ENCODE measurements around the gene KANSL1.
A peak's percentile ranks its signal among the peaks of the same experiment; 100 is the strongest.

The KANSL1 gene

GRCh38 chr17:46053911-46054534, 139.2 kb downstream of the KANSL1 start:
- TF ChIP-seq POLR2AphosphoS5 (IDR thresholded peaks at IDR 0.05; ENCODE audit: low read depth, low read length), result no peak
- FAIRE-seq (no peak), DNase-seq (ENCODE audit: insufficient read length) (no peak)

GRCh38 chr17:46049656-46050055, 143.6 kb downstream of the KANSL1 start:
- FAIRE-seq (no peak), DNase-seq (ENCODE audit: insufficient read length) (no peak)
- no peak for TF ChIP-seq POLR2AphosphoS5 (IDR thresholded peaks at IDR 0.05; ENCODE audit: low read depth, low read length)
- TF ChIP-seq POLR2A (IDR thresholded peaks at IDR 0.05; ENCODE audit: low read depth, low read length), result no peak
- TF ChIP-seq TAF1 (IDR thresholded peaks at IDR 0.05; ENCODE audit: borderline replicate concordance, low read depth, low read length), result no peak

- TF ChIP-seq TAF1 (IDR thresholded peaks at IDR 0.05; ENCODE audit: borderline replicate concordance, low read depth, low read length) (no peak), POLR2AphosphoS5 (IDR thresholded peaks at IDR 0.05; ENCODE audit: low read depth, low read length) (no peak), POLR2A (IDR thresholded peaks at IDR 0.05; ENCODE audit: low read depth, low read length) (no peak)
- FAIRE-seq (no peak), DNase-seq (ENCODE audit: insufficient read length) (no peak)
These were observed 145.4 kb downstream of the KANSL1 start for GRCh38 chr17:46047856-46048255.

- TF ChIP-seq POLR2AphosphoS5 (IDR thresholded peaks at IDR 0.05; ENCODE audit: low read depth, low read length), result no peak
- TF ChIP-seq POLR2A (IDR thresholded peaks at IDR 0.05; ENCODE audit: low read depth, low read length), result no peak
- TF ChIP-seq TAF1 (IDR thresholded peaks at IDR 0.05; ENCODE audit: borderline replicate concordance, low read depth, low read length), result no peak
- FAIRE-seq (no peak), DNase-seq (ENCODE audit: insufficient read length) (no peak)
These were observed 145.8 kb downstream of the KANSL1 start for GRCh38 chr17:46047398-46047797.

- no peak for TF ChIP-seq TAF1 (IDR thresholded peaks at IDR 0.05; ENCODE audit: borderline replicate concordance, low read depth, low read length)
- TF ChIP-seq POLR2AphosphoS5 (IDR thresholded peaks at IDR 0.05; ENCODE audit: low read depth, low read length), result no peak
- TF ChIP-seq POLR2A (IDR thresholded peaks at IDR 0.05; ENCODE audit: low read depth, low read length), result no peak
- FAIRE-seq (no peak), DNase-seq (ENCODE audit: insufficient read length) (no peak)
These were observed 146.3 kb downstream of the KANSL1 start for GRCh38 chr17:46046957-46047356.

GRCh38 chr17:46045639-46046038, 147.6 kb downstream of the KANSL1 start:
- TF ChIP-seq TAF1 (IDR thresholded peaks at IDR 0.05; ENCODE audit: borderline replicate concordance, low read depth, low read length) (no peak), POLR2AphosphoS5 (IDR thresholded peaks at IDR 0.05; ENCODE audit: low read depth, low read length) (no peak), POLR2A (IDR thresholded peaks at IDR 0.05; ENCODE audit: low read depth, low read length) (no peak)
- DNase-seq (ENCODE audit: insufficient read length) (no peak), FAIRE-seq (no peak)

GRCh38 chr17:46044989-46045388, 148.2 kb downstream of the KANSL1 start:
- TF ChIP-seq POLR2AphosphoS5 (IDR thresholded peaks at IDR 0.05; ENCODE audit: low read depth, low read length), result no peak
- no peak for TF ChIP-seq TAF1 (IDR thresholded peaks at IDR 0.05; ENCODE audit: borderline replicate concordance, low read depth, low read length)
- no peak for TF ChIP-seq POLR2A (IDR thresholded peaks at IDR 0.05; ENCODE audit: low read depth, low read length)
- FAIRE-seq (no peak), DNase-seq (ENCODE audit: insufficient read length) (no peak)

GRCh38 chr17:46044286-46044928, 148.8 kb downstream of the KANSL1 start:
- DNase-seq (ENCODE audit: insufficient read length) (no peak), FAIRE-seq (peak; percentile 66)
- TF ChIP-seq TAF1 (IDR thresholded peaks at IDR 0.05; ENCODE audit: borderline replicate concordance, low read depth, low read length), result no peak
- no peak for TF ChIP-seq POLR2A (IDR thresholded peaks at IDR 0.05; ENCODE audit: low read depth, low read length)
- TF ChIP-seq POLR2AphosphoS5 (IDR thresholded peaks at IDR 0.05; ENCODE audit: low read depth, low read length), result no peak

- FAIRE-seq, result no peak
- TF ChIP-seq TAF1 (IDR thresholded peaks at IDR 0.05; ENCODE audit: borderline replicate concordance, low read depth, low read length) (no peak), POLR2A (IDR thresholded peaks at IDR 0.05; ENCODE audit: low read depth, low read length) (no peak), POLR2AphosphoS5 (IDR thresholded peaks at IDR 0.05; ENCODE audit: low read depth, low read length) (no peak)
- no peak for DNase-seq (ENCODE audit: insufficient read length)
These were observed 149.6 kb downstream of the KANSL1 start for GRCh38 chr17:46043606-46044005.

GRCh38 chr17:46042925-46043324, 150.3 kb downstream of the KANSL1 start:
- no peak for TF ChIP-seq POLR2AphosphoS5 (IDR thresholded peaks at IDR 0.05; ENCODE audit: low read depth, low read length)
- no peak for TF ChIP-seq TAF1 (IDR thresholded peaks at IDR 0.05; ENCODE audit: borderline replicate concordance, low read depth, low read length)
- TF ChIP-seq POLR2A (IDR thresholded peaks at IDR 0.05; ENCODE audit: low read depth, low read length), result no peak
- no peak for FAIRE-seq
- no peak for DNase-seq (ENCODE audit: insufficient read length)

GRCh38 chr17:46042246-46042645, 151.0 kb downstream of the KANSL1 start:
- no peak for FAIRE-seq
- no peak for DNase-seq (ENCODE audit: insufficient read length)
- TF ChIP-seq POLR2A (IDR thresholded peaks at IDR 0.05; ENCODE audit: low read depth, low read length), result no peak
- TF ChIP-seq POLR2AphosphoS5 (IDR thresholded peaks at IDR 0.05; ENCODE audit: low read depth, low read length), result no peak
- TF ChIP-seq TAF1 (IDR thresholded peaks at IDR 0.05; ENCODE audit: borderline replicate concordance, low read depth, low read length), result no peak

- TF ChIP-seq POLR2A (IDR thresholded peaks at IDR 0.05; ENCODE audit: low read depth, low read length) (no peak), TAF1 (IDR thresholded peaks at IDR 0.05; ENCODE audit: borderline replicate concordance, low read depth, low read length) (no peak), POLR2AphosphoS5 (IDR thresholded peaks at IDR 0.05; ENCODE audit: low read depth, low read length) (no peak)
- DNase-seq (ENCODE audit: insufficient read length) (no peak), FAIRE-seq (no peak)
These were observed 153.5 kb downstream of the KANSL1 start for GRCh38 chr17:46039592-46040186.
